ENCODE measurements around the gene AKR7A3.

DNA sequence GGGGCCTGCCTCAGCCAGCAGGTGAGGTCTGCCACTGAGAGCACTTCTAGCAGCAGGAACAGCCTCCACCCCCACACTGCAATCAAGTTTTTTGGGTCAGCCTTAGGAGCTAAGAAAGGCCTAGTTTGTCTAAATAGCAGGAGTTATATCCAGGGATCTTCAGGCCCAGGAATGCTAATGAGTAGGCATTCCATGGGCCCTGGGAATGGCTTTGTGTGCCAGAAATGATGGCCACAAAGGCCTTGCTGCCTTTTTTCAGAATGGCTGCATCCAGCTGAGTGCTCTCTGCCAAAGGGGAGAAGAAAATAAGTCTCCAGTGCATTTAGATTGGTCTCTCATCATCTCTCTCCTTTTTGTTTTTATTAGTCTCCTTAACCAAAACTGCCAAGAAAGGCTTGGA lies 34.2 kb downstream of the AKR7A3 start:
- TF ChIP-seq, protein P1, sequence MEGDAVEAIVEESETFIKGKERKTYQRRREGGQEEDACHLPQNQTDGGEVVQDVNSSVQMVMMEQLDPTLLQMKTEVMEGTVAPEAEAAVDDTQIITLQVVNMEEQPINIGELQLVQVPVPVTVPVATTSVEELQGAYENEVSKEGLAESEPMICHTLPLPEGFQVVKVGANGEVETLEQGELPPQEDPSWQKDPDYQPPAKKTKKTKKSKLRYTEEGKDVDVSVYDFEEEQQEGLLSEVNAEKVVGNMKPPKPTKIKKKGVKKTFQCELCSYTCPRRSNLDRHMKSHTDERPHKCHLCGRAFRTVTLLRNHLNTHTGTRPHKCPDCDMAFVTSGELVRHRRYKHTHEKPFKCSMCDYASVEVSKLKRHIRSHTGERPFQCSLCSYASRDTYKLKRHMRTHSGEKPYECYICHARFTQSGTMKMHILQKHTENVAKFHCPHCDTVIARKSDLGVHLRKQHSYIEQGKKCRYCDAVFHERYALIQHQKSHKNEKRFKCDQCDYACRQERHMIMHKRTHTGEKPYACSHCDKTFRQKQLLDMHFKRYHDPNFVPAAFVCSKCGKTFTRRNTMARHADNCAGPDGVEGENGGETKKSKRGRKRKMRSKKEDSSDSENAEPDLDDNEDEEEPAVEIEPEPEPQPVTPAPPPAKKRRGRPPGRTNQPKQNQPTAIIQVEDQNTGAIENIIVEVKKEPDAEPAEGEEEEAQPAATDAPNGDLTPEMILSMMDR (IDR thresholded peaks at IDR 0.05) = no peak
- no peak for TF ChIP-seq POLR2A (IDR thresholded peaks at IDR 0.05)

All from body of pancreas (tissue), 4 donors.